ENCODE results near the gene SGCE. TPM values are rescaled to one million over a fixed set of nuclear protein-coding genes. Genes with fewer than 3 reads are reported as not detected.

SGCE gene
- total and polyA plus RNA-seq, 2 experiments from 2014 or later: 46.1 to 54.8 TPM

GRCh38 chr7:94605031-94605430 lies 50.9 kb downstream of the SGCE start:
- Histone ChIP-seq H3K4me1 (ENCODE audit: insufficient read depth) (0 out of 2 replicates have a peak, but pooled peaks cover 6% of the 10 kb centered on the region), H3K9me2 (ENCODE audit: insufficient read depth) (no peaks in the 10 kb centered on the region), H3K27me3 (ENCODE audit: insufficient read depth) (no peaks in the 10 kb centered on the region), H2AFZ (no peak overlapping the region), H3F3A (replicated peaks; ENCODE audit: low read depth) (no peaks in the 10 kb centered on the region), H4K20me1 (replicated peaks; ENCODE audit: insufficient read depth) (no peaks in the 10 kb centered on the region), H3K36me3 (ENCODE audit: insufficient read depth) (no peaks in the 10 kb centered on the region), H3K79me2 (replicated peaks; ENCODE audit: insufficient read depth) (no peaks in the 10 kb centered on the region), H3K4me2 (no peak overlapping the region), H3K27ac (ENCODE audit: low read depth) (no peak overlapping the region), H3K4me3 (no peak overlapping the region)
- Mint-ChIP-seq H3K4me3 (no peak overlapping the region), H3K27ac (no peak overlapping the region), H3K36me3 (ENCODE audit: low read depth) (no peaks in the 10 kb centered on the region), H3K27me3 (ENCODE audit: insufficient read depth, low read depth, poor library complexity) (no peaks in the 10 kb centered on the region), H3K9me3 (no peaks in the 10 kb centered on the region; the same call in 2 of the 3 replicates), H3K4me1 (peaks cover 3% of the 10 kb centered on the region; the same call in 1 of the 3 replicates)
- no peak for ATAC-seq
- no peak for DNase-seq (ENCODE audit: low spot score)
- TF ChIP-seq ZNF331 (CRISPR knock-in tag; IDR thresholded peaks at IDR 0.05; ENCODE audit: low read depth) (no peak), REST (IDR thresholded peaks at IDR 0.05; ENCODE audit: unreplicated experiment) (no peak), EZH2phosphoT487 (IDR thresholded peaks at IDR 0.05; ENCODE audit: unreplicated experiment) (no peak), ZNF114 (CRISPR knock-in tag; IDR thresholded peaks at IDR 0.05) (no peak), ZNF462 (CRISPR knock-in tag; IDR thresholded peaks at IDR 0.05) (no peak), JUNB (IDR thresholded peaks at IDR 0.05; ENCODE audit: unreplicated experiment) (no peak), EZH2 (IDR thresholded peaks at IDR 0.05; ENCODE audit: low read depth, unreplicated experiment) (no peak), STAT1 (IDR thresholded peaks at IDR 0.05; ENCODE audit: unreplicated experiment) (no peak), NANOG (IDR thresholded peaks at IDR 0.05; ENCODE audit: borderline replicate concordance) (no peak), CREB1 (CRISPR knock-in tag; IDR thresholded peaks at IDR 0.05; ENCODE audit: low read depth) (no peak), ETS1 (IDR thresholded peaks at IDR 0.05) (no peak), POLR2AphosphoS5 (IDR thresholded peaks at IDR 0.05; ENCODE audit: low read depth) (no peak), CTCF (conservative IDR thresholded peaks at IDR 0.05; ENCODE audit: low read depth in 2 of 2) (no peak)

Data from GM23338 (cell line).